GM06990 (cell line): ENCODE measurements around the gene LCN12.

Experiments used
- DNase-seq: peaks from one replicate; pipeline ENCODE4 v3.0.0-alpha.2; 2011; ENCODE audit not compliant: insufficient read length; ENCODE audit errors: extremely low read depth
- H3K27me3 ChIP-seq: replicated peaks from 2 replicates; pipeline ENCODE4 v1.6.0; 2011; ENCODE audit warnings: low read length; ENCODE audit not compliant: control insufficient read depth, insufficient read depth
- H3K36me3 ChIP-seq: 2 replicates; pipeline ENCODE4 v1.5.1; 2011; ENCODE audit warnings: low read length; ENCODE audit not compliant: control insufficient read depth, insufficient read depth
- H3K4me3 ChIP-seq: replicated peaks from 2 replicates; pipeline ENCODE4 v1.5.1; 2011; ENCODE audit warnings: low read depth, mild to moderate bottlenecking, control low read depth, low read length
- CTCF ChIP-seq: IDR thresholded peaks from 2 replicates; pipeline ENCODE4 v1.5.1; 2011; ENCODE audit warnings: low read length, control low read depth, mild to moderate bottlenecking, inconsistent platforms; ENCODE audit not compliant: insufficient read depth, poor library complexity, severe bottlenecking

LCN12 gene

GRCh38 chr9:136920069-136920468 lies 32.0 kb upstream of the LCN12 start:
- Histone ChIP-seq H3K27me3 (no peaks in the 10 kb centered on the region), H3K36me3 (peaks cover 39% of the 10 kb centered on the region), H3K4me3 (no peak overlapping the region)
- no peak for DNase-seq
- TF ChIP-seq CTCF: no peak

- no peak overlapping the region for H3K4me3 ChIP-seq
- peaks cover 42% of the 10 kb centered on the region for H3K36me3 ChIP-seq
- no peak for TF ChIP-seq CTCF
Measured at GRCh38 chr9:136920734-136921231, 31.3 kb upstream of the LCN12 start.

GRCh38 chr9:136921307-136921706 lies 30.8 kb upstream of the LCN12 start:
- TF ChIP-seq CTCF: no peak
- no peak overlapping the region for H3K4me3 ChIP-seq
- no peak for DNase-seq
- no peaks in the 10 kb centered on the region for H3K27me3 ChIP-seq
- peaks cover 43% of the 10 kb centered on the region for H3K36me3 ChIP-seq

More at GRCh38 chr9:136920734-136921231, 31.3 kb upstream of the LCN12 start:
- no peak for DNase-seq
- H3K27me3 ChIP-seq: no peaks in the 10 kb centered on the region

- no peak for DNase-seq
- Histone ChIP-seq H3K27me3 (no peaks in the 10 kb centered on the region), H3K36me3 (peaks cover 43% of the 10 kb centered on the region), H3K4me3 (no peak overlapping the region)
- no peak for TF ChIP-seq CTCF
Measured at GRCh38 chr9:136921718-136922117, 30.4 kb upstream of the LCN12 start.

GRCh38 chr9:136922540-136922939 lies 29.5 kb upstream of the LCN12 start:
- TF ChIP-seq CTCF: no peak

GRCh38 chr9:136923881-136924280 lies 28.2 kb upstream of the LCN12 start:
- H3K36me3 ChIP-seq: peaks cover 49% of the 10 kb centered on the region
- no peak overlapping the region for H3K4me3 ChIP-seq
- DNase-seq: no peak
- H3K27me3 ChIP-seq: no peaks in the 10 kb centered on the region
- no peak for TF ChIP-seq CTCF

More at GRCh38 chr9:136922540-136922939, 29.5 kb upstream of the LCN12 start:
- H3K36me3 ChIP-seq: peaks cover 41% of the 10 kb centered on the region
- no peak overlapping the region for H3K4me3 ChIP-seq
- no peaks in the 10 kb centered on the region for H3K27me3 ChIP-seq
- no peak for DNase-seq
